HepG2 (cell line): ENCODE measurements around the gene PDK1. TPM values are rescaled to one million over a fixed set of nuclear protein-coding genes. Genes with fewer than 3 reads are reported as not detected.

Experiments used
- ATAC-seq: fragments of 200-7000 bp; cut with Tn5 transposase; 3 replicates; pipeline ENCODE4 v1.9.1; 2020; ENCODE audit warnings: mild to moderate bottlenecking, moderate library complexity
- BruUV-seq: library from RNA; stranded (reverse); fragments of 400-500 nt; replicated peaks from 2 replicates; lab custom pipeline; 2021; lab: Mats Ljungman, UMichigan
- CTCF ChIA-PET: fragments of 300-600 bp; formaldehyde crosslinking; extraction: SDS; loops from one replicate; lab custom pipeline; 2021; ENCODE audit warnings: low total read pairs, inconsistent platforms, low intra/inter-chr PET ratio; lab: Yijun Ruan, JAX
- POLR2A ChIA-PET: fragments of 350-600 bp; sonication (Branson Sonifier 250); formaldehyde crosslinking; loops from one replicate; lab custom pipeline; 2020; ENCODE audit warnings: antibody characterized with exemption, inconsistent platforms; lab: Yijun Ruan, JAX
- DNase-seq: peaks from one replicate; pipeline ENCODE4 v3.0.0-alpha.2; 2015; ENCODE audit warnings: low spot score
- FAIRE-seq: peaks from 3 replicates; lab custom pipeline; 2011; peaks lifted over from hg19 to GRCh38; lab: Jason Lieb, UNC
- H2AFZ ChIP-seq: one replicate; pipeline ENCODE4 v1.6.1; 2011; ENCODE audit warnings: low read length, inconsistent platforms
- H3K27ac ChIP-seq: fragments of 300-600 bp; 3 replicates; pipeline ENCODE4 v1.8.0; 2011; ENCODE audit warnings: mixed run types, mild to moderate bottlenecking, mixed read lengths, low read length, inconsistent platforms; ENCODE audit not compliant: insufficient read depth; ENCODE audit errors: extremely low read length
- H3K27me3 ChIP-seq, 2 experiments: fragments of 200-600 bp in 1 of 2; 2 replicates in 1 of 2; 3 replicates in 1 of 2; pipeline versions ENCODE4 v1.6.0 to v1.8.0; 2011; ENCODE audit warnings: low read length in 2 of 2, mild to moderate bottlenecking in 2 of 2, moderate library complexity in 2 of 2, inconsistent platforms in 1 of 2; ENCODE audit not compliant: insufficient read depth in 2 of 2, control insufficient read depth in 1 of 2
- H3K36me3 ChIP-seq, 2 experiments: fragments of 200-600 bp in 1 of 2; replicated peaks in 1 of 2; 2 replicates in 1 of 2; 3 replicates in 1 of 2; pipeline versions ENCODE4 v1.5.1 to v1.8.0; 2011; ENCODE audit warnings: low read length in 2 of 2, inconsistent platforms in 1 of 2; ENCODE audit not compliant: insufficient read depth in 2 of 2, control insufficient read depth in 1 of 2
- H3K4me1 ChIP-seq: 2 replicates; pipeline ENCODE4 v1.5.1; 2012; ENCODE audit warnings: low read length, inconsistent platforms; ENCODE audit not compliant: insufficient read depth
- H3K4me2 ChIP-seq: 2 replicates; pipeline ENCODE4 v1.6.0; 2011; ENCODE audit warnings: low read depth, low read length, inconsistent platforms
- H3K4me3 ChIP-seq, 3 experiments: fragments of 200-600 bp in 1 of 3; sonication (generic), shearing (Covaris generic) in 1 of 3; replicated peaks in 1 of 3; 2 replicates each; pipeline ENCODE4 v1.5.1; 2011 to 2016; ENCODE audit warnings: low read length in 3 of 3, inconsistent platforms in 2 of 3, low read depth in 2 of 3, mild to moderate bottlenecking in 2 of 3, control low read depth in 1 of 3, mixed read lengths in 1 of 3; ENCODE audit not compliant: insufficient read depth in 1 of 3
- H3K79me2 ChIP-seq: one replicate; pipeline ENCODE4 v1.6.1; 2011; ENCODE audit warnings: low read length, inconsistent platforms; ENCODE audit not compliant: insufficient read depth
- H3K9ac ChIP-seq: 2 replicates; pipeline ENCODE4 v1.6.0; 2011; ENCODE audit warnings: mild to moderate bottlenecking, low read depth, low read length, inconsistent platforms; ENCODE audit not compliant: insufficient read depth
- H3K9me3 ChIP-seq: 2 replicates; pipeline ENCODE4 v1.5.1; 2012; ENCODE audit warnings: mild to moderate bottlenecking, low read length
- H4K20me1 ChIP-seq: 2 replicates; pipeline ENCODE4 v1.6.0; 2011; ENCODE audit warnings: inconsistent platforms, mild to moderate bottlenecking, low read length, moderate library complexity; ENCODE audit not compliant: insufficient read depth
- ATRX ChIP-seq: sonication (generic); formaldehyde crosslinking; IDR thresholded peaks from 2 replicates; pipeline ENCODE4 v1.4.0; 2020; ENCODE audit warnings: missing genetic modification reagents, borderline replicate concordance
- CREB1 ChIP-seq, 2 experiments: fragments of 450-650 bp in 1 of 2; IDR thresholded peaks; 2 replicates each; pipeline ENCODE4 v1.6.1; 2016 to 2017; ENCODE audit warnings: control low read depth in 1 of 2, mild to moderate bottlenecking in 1 of 2, missing compliant biosample characterization in 1 of 2, missing genetic modification characterization in 1 of 2
- FOXM1 ChIP-seq: sonication (generic); formaldehyde crosslinking; IDR thresholded peaks from 2 replicates; pipeline ENCODE4 v1.5.0; 2020; ENCODE audit warnings: missing genetic modification reagents
- MAFF ChIP-seq: IDR thresholded peaks from 2 replicates; pipeline ENCODE4 v1.6.1; 2011; ENCODE audit warnings: low read depth, low read length, improper control_type of control experiment
- MAFK ChIP-seq, 2 experiments: IDR thresholded peaks in 1 of 2; conservative IDR thresholded peaks in 1 of 2; 2 replicates each; pipeline ENCODE4 v1.6.1; 2011; ENCODE audit warnings: improper control_type of control experiment in 2 of 2, low read length in 2 of 2
- RFX5 ChIP-seq: IDR thresholded peaks from 2 replicates; pipeline ENCODE4 v1.6.1; 2011; ENCODE audit warnings: low read depth, low read length, improper control_type of control experiment
- RFXANK ChIP-seq: IDR thresholded peaks from 2 replicates; pipeline ENCODE4 v1.6.1; 2016
- ZBTB21 ChIP-seq: sonication (generic); formaldehyde crosslinking; IDR thresholded peaks from 2 replicates; pipeline ENCODE4 v1.4.0; 2020; ENCODE audit warnings: missing genetic modification reagents
- ZNF460 ChIP-seq: sonication (generic); formaldehyde crosslinking; IDR thresholded peaks from 2 replicates; pipeline ENCODE4 v1.5.1; 2020; ENCODE audit warnings: missing genetic modification reagents, mild to moderate bottlenecking, borderline replicate concordance
- ZNF773 ChIP-seq: sonication (generic); formaldehyde crosslinking; IDR thresholded peaks from 2 replicates; pipeline ENCODE4 v1.4.0; 2020; ENCODE audit warnings: missing genetic modification reagents, borderline replicate concordance
- ZNF781 ChIP-seq: sonication (generic); formaldehyde crosslinking; IDR thresholded peaks from 2 replicates; pipeline ENCODE4 v1.5.1; 2020; ENCODE audit warnings: borderline replicate concordance, mild to moderate bottlenecking, missing genetic modification reagents; ENCODE audit errors: not compliant biosample characterization
- ZNF850 ChIP-seq: sonication (generic); formaldehyde crosslinking; conservative IDR thresholded peaks from 2 replicates; pipeline ENCODE4 v1.9.0; 2021; ENCODE audit warnings: mild to moderate bottlenecking, missing genetic modification reagents
- WGBS: methylation state at CpG from one replicate; pipeline ENCODE4 v1.1.6; 2017; ENCODE audit warnings: low lambda C conversion rate; 5-methylcytosine and 5-hydroxymethylcytosine counted together
- in situ Hi-C: cut with HindIII; loops from 2 replicates; pipeline ENCODE4 v1.10.0; 2017; ENCODE audit warnings: low pct_unique_long_range_greater_than_20kb; ENCODE audit not compliant: extremely low pct_ligation_motif_present
- intact Hi-C: fragments of 100-400 bp; cut with micrococcal nuclease; formaldehyde crosslinking; loops from one replicate; pipeline ENCODE4 v1.10.0; 2022; ENCODE audit not compliant: unreplicated experiment
- polyA plus RNA-seq, 8 experiments: library from polyadenylated mRNA; depleted of rRNA in 3 of 8; stranded (reverse) in 7 of 8; unstranded in 1 of 8; fragments of >200 nt; fragmentation: Illumina TruSeq in 4 of 8; extraction: Trizol in 4 of 8; gene quantifications; 2 replicates each; pipeline versions ENCODE4 v1.2.1 to v1.2.3, GENCODE V29; 2011 to 2016; ENCODE audit warnings: low read depth in 4 of 8, missing spikeins in 1 of 8, mixed read lengths in 1 of 8; ENCODE audit not compliant: insufficient read depth in 1 of 8
- total RNA-seq, 5 experiments: library from RNA; depleted of rRNA; stranded (reverse); fragments of >200 nt; fragmentation: Illumina TruSeq; extraction: Trizol; gene quantifications; 2 replicates each; pipeline ENCODE4 v1.2.3, GENCODE V29; 2016; ENCODE audit warnings: low read depth in 1 of 5
- TF ChIP-seq, protein P1 (sequence below): sonication (generic); formaldehyde crosslinking; IDR thresholded peaks from 2 replicates; pipeline ENCODE4 v1.4.0; 2020; ENCODE audit warnings: missing genetic modification reagents
- TF ChIP-seq, protein P2 (sequence below): sonication (generic); formaldehyde crosslinking; IDR thresholded peaks from 2 replicates; pipeline ENCODE4 v1.4.0; 2020; ENCODE audit warnings: missing genetic modification reagents

PDK1 gene
- total and polyA plus RNA-seq, 2 of the 13 experiments (the other 11 are each of a cell fraction or from before 2014, with no cell fraction given), result 11.9 to 96.9 TPM

DNA sequence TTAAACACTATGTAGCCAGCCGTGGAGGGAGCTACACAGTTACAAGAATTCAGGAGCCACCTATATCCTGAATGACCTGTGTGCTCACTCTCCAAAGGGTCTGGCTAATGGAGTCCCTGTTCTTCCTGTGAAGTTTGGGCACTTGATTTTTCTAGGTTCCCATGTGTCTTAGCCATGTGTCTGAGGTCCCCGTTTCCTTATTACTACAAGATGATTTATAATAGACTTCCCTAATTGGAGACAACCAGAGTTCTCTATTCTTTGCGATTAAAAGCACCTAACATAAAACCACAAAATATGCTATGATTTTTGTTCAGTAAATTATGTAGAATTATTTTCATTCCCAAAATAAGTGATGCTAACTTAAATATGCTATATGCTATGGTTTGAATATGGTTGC lies 83.4 kb downstream of the PDK1 start:
- Histone ChIP-seq H4K20me1 (no peaks in the 10 kb centered on the region), H3K36me3 (no peaks in the 10 kb centered on the region), H2AFZ (no peak overlapping the region), H3K9ac (no peak overlapping the region), H3K27ac (no peak overlapping the region), H3K79me2 (no peaks in the 10 kb centered on the region), H3K4me2 (no peak overlapping the region), H3K4me3 (no peak overlapping the region), H3K9me3 (no peaks in the 10 kb centered on the region), H3K27me3 (peaks cover 0 to 2% of the 10 kb centered on the region in 2 experiments; a peak in 1 of 5 replicates), H3K4me1 (peaks cover 7% of the 10 kb centered on the region; the same call in 1 of the 2 replicates)
- DNase-seq (no peak), ATAC-seq (no peak), FAIRE-seq (no peak)
- no TSS peak for BruUV-seq
- in situ Hi-C loops, result no loop called here
- WGBS, result 56% methylated on average over 3 of the region's 3 CpGs
- POLR2A ChIA-PET, result no interaction called here
- intact Hi-C loops, result no loop called here
- CTCF ChIA-PET, result no interaction called here
- TF ChIP-seq FOXM1 (CRISPR knock-in tag), result no peak

DNA sequence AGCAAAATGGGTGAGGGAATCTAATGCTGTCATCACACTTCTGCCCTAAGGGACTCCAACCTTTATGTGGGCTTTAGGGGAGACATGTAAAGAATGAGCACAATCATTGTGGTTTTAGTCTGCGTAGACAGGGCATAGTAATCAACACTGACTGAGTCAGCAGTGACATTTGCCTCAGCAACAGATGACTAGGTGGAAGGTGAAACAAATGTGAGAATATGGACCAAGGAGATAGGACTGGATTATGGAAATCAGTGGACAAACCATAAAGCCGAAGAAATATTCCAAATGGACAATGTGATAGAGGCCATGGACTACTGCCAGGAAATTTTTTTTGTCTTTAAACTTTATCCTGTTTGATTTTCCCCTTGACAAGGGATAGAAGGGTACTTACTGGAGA lies 83.9 kb downstream of the PDK1 start:
- H3K27ac ChIP-seq, result no peak overlapping the region
- H3K9ac ChIP-seq, result no peak overlapping the region
- CTCF ChIA-PET, result no interaction called here
- no peaks in the 10 kb centered on the region for H3K79me2 ChIP-seq
- peaks cover 0 to 2% of the 10 kb centered on the region in 2 experiments; a peak in 1 of 5 replicates for H3K27me3 ChIP-seq
- H4K20me1 ChIP-seq, result no peaks in the 10 kb centered on the region
- ATAC-seq (no peak; the same call in 2 of the 3 replicates), FAIRE-seq (no peak), DNase-seq (no peak)
- in situ Hi-C loops, result no loop called here
- H3K9me3 ChIP-seq, result no peaks in the 10 kb centered on the region
- H3K36me3 ChIP-seq, result no peaks in the 10 kb centered on the region
- no peak overlapping the region for H3K4me2 ChIP-seq
- BruUV-seq, result no TSS peak
- WGBS, result 34% methylated on average over 2 of the region's 2 CpGs
- no peak overlapping the region for H3K4me3 ChIP-seq
- POLR2A ChIA-PET, result no interaction called here
- peaks cover 13% of the 10 kb centered on the region; the same call in 1 of the 2 replicates for H3K4me1 ChIP-seq
- intact Hi-C loops, result no loop called here
- TF ChIP-seq ZBTB21 (CRISPR knock-in tag) (no peak), RFXANK (CRISPR knock-in tag) (peak; percentile 93), CREB1 (IDR thresholded peaks at IDR 0.05) (peak; percentile 28; the same call in 1 of the 2 replicates), CREB1 (CRISPR knock-in tag; IDR thresholded peaks at IDR 0.05) (no peak), MAFF (peak; percentile 27; the same call in 1 of the 2 replicates), ZNF460 (no peak), ZNF850 (CRISPR knock-in tag) (no peak), MAFK (conservative IDR thresholded peaks at IDR 0.05 in 1 of 2, IDR thresholded peaks at IDR 0.05 in 1 of 2; ENCODE audit: low read length in 2 of 2) (0 out of 4 replicates have a peak, but pooled peaks of 1 of the 2 experiments have one; percentile 19), ATRX (no peak), ZNF781 (CRISPR knock-in tag) (no peak), RFX5 (peak; percentile 97), ZNF773 (no peak)
- TF ChIP-seq, protein P1, sequence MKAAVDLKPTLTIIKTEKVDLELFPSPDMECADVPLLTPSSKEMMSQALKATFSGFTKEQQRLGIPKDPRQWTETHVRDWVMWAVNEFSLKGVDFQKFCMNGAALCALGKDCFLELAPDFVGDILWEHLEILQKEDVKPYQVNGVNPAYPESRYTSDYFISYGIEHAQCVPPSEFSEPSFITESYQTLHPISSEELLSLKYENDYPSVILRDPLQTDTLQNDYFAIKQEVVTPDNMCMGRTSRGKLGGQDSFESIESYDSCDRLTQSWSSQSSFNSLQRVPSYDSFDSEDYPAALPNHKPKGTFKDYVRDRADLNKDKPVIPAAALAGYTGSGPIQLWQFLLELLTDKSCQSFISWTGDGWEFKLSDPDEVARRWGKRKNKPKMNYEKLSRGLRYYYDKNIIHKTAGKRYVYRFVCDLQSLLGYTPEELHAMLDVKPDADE (CRISPR knock-in tag), result no peak
- TF ChIP-seq, protein P2, sequence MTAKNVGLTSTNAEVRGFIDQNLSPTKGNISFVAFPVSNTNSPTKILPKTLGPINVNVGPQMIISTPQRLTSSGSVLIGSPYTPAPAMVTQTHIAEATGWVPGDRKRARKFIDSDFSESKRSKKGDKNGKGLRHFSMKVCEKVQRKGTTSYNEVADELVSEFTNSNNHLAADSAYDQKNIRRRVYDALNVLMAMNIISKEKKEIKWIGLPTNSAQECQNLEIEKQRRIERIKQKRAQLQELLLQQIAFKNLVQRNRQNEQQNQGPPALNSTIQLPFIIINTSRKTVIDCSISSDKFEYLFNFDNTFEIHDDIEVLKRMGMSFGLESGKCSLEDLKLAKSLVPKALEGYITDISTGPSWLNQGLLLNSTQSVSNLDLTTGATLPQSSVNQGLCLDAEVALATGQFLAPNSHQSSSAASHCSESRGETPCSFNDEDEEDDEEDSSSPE, result no peak
- H2AFZ ChIP-seq, result no peak overlapping the region
